Kidney (tissue), 14 donors: Measurements from ENCODE around the gene CNTN5. TPM values are rescaled to one million over a fixed set of nuclear protein-coding genes. Genes with fewer than 3 reads are reported as not detected.
A peak's percentile ranks its signal among the peaks of the same experiment; 100 is the strongest.

ENCODE experiments used
- DNase-seq, 5 donors: peaks; one replicate each; pipeline ENCODE4 v3.0.0-alpha.2; 2013 to 2020
- FAIRE-seq: peaks from 2 replicates; lab custom pipeline; 2012; peaks lifted over from hg19 to GRCh38; lab: Jason Lieb, UNC
- H3K27ac ChIP-seq, 2 donors: one replicate each; pipeline ENCODE4 v1.7.0; 2013; ENCODE audit warnings: low read depth in 2 of 2, low read length in 2 of 2, inconsistent platforms in 1 of 2
- H3K27me3 ChIP-seq: one replicate; pipeline ENCODE4 v1.7.1; 2013; ENCODE audit warnings: low read length, inconsistent platforms; ENCODE audit not compliant: control insufficient read depth, insufficient read depth
- H3K36me3 ChIP-seq, 3 donors: one replicate each; pipeline versions ENCODE4 v1.7.0 to v1.7.1; 2013; ENCODE audit warnings: low read length in 3 of 3, control low read depth in 1 of 3, inconsistent platforms in 1 of 3; ENCODE audit not compliant: insufficient read depth in 3 of 3, control insufficient read depth in 2 of 3
- H3K4me1 ChIP-seq, 3 donors: one replicate each; pipeline versions ENCODE4 v1.7.0 to v1.7.1; 2013; ENCODE audit warnings: low read length in 3 of 3, inconsistent platforms in 1 of 3, low read depth in 1 of 3; ENCODE audit not compliant: control insufficient read depth in 2 of 3, insufficient read depth in 2 of 3
- H3K4me3 ChIP-seq, 3 donors: one replicate each; pipeline versions ENCODE4 v1.7.0 to v1.8.1; 2013; ENCODE audit warnings: low read length in 3 of 3, control low read depth in 1 of 3, inconsistent platforms in 1 of 3
- H3K9ac ChIP-seq, 3 donors: one replicate each; pipeline versions ENCODE4 v1.7.0 to v1.7.1; 2013; ENCODE audit warnings: low read length in 3 of 3, control low read depth in 1 of 3, inconsistent platforms in 1 of 3
- H3K9me3 ChIP-seq, 3 donors: one replicate each; pipeline versions ENCODE4 v1.7.0 to v1.7.1; 2013; ENCODE audit warnings: low read length in 3 of 3, control low read depth in 1 of 3, inconsistent platforms in 1 of 3; ENCODE audit not compliant: control insufficient read depth in 2 of 3, insufficient read depth in 1 of 3
- intact Hi-C: fragments of 100-400 bp; cut with DNase I; formaldehyde crosslinking; loops from one replicate; pipeline ENCODE4 v1.11.1; 2022
- polyA plus RNA-seq: library from polyadenylated mRNA; stranded (reverse); fragments of 350-450 nt; fragmentation: Illumina TruSeq; extraction: RNeasy Lipid Tissue Mini Kit (QIAGEN cat#74804); gene quantifications from one replicate; pipeline ENCODE4 v1.2.3, GENCODE V29; 2014; ENCODE audit warnings: low read depth, low replicate concordance; ENCODE audit not compliant: insufficient read depth
- total RNA-seq: library from RNA; stranded (reverse); fragmentation: NEBNext Ultra II Directional; extraction: Animal tissue kit (Norgen Biotek cat#: 25700); gene quantifications from one replicate; pipeline ENCODE4 v1.2.1, GENCODE V29; 2021
- TF ChIP-seq, protein P1 (sequence below): IDR thresholded peaks from 3 replicates; pipeline ENCODE4 v1.5.1; 2012; ENCODE audit warnings: mild to moderate bottlenecking, moderate library complexity, borderline replicate concordance; ENCODE audit not compliant: insufficient read depth; ENCODE audit errors: extremely low read depth
- donor health status: control.
- donor health status: control.
- donor health status: control.
- donor health status: control.
- donor health status: control.
- donor health status: DM: yes; HTN: yes; CAD: no.
- donor health status: Normal renal cell carcinoma (clear cell type).

The CNTN5 gene
- total and polyA plus RNA-seq, 2 donors from 2014 or later = 0.11 to 0.66 TPM

DNA sequence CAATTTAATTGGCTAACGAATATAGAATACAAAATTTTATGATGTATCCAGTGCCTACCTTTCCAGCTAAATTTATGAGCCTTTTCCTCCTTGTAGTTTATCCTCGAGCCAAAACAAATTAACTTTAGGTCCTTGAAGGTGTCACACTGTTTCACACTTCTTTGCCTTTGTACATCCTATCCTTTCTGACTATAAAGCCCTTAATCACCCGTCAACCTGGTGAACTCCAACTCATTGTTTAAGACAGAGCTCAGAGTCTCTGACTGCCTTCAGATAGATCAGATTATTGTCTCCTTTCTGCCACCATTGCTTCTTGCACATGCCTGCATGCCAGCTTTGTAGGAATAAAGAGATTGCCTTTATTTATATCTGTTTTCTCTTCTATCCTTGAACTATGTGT, 58.8 kb downstream of the CNTN5 start:
- no peaks in the 10 kb centered on the region for H3K4me1 ChIP-seq
- no peak overlapping the region for H3K9ac ChIP-seq
- H3K27me3 ChIP-seq = no peaks in the 10 kb centered on the region
- no peak overlapping the region for H3K4me3 ChIP-seq
- H3K27ac ChIP-seq = no peak overlapping the region
- H3K36me3 ChIP-seq = no peaks in the 10 kb centered on the region
- DNase-seq (peak in 3 of 5 donors; percentile 18 to 79 (median 72)), FAIRE-seq (no peak)
- intact Hi-C loops = no loop called here
- H3K9me3 ChIP-seq = no peaks in the 10 kb centered on the region
- TF ChIP-seq, protein P1, sequence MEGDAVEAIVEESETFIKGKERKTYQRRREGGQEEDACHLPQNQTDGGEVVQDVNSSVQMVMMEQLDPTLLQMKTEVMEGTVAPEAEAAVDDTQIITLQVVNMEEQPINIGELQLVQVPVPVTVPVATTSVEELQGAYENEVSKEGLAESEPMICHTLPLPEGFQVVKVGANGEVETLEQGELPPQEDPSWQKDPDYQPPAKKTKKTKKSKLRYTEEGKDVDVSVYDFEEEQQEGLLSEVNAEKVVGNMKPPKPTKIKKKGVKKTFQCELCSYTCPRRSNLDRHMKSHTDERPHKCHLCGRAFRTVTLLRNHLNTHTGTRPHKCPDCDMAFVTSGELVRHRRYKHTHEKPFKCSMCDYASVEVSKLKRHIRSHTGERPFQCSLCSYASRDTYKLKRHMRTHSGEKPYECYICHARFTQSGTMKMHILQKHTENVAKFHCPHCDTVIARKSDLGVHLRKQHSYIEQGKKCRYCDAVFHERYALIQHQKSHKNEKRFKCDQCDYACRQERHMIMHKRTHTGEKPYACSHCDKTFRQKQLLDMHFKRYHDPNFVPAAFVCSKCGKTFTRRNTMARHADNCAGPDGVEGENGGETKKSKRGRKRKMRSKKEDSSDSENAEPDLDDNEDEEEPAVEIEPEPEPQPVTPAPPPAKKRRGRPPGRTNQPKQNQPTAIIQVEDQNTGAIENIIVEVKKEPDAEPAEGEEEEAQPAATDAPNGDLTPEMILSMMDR = no peak

DNA sequence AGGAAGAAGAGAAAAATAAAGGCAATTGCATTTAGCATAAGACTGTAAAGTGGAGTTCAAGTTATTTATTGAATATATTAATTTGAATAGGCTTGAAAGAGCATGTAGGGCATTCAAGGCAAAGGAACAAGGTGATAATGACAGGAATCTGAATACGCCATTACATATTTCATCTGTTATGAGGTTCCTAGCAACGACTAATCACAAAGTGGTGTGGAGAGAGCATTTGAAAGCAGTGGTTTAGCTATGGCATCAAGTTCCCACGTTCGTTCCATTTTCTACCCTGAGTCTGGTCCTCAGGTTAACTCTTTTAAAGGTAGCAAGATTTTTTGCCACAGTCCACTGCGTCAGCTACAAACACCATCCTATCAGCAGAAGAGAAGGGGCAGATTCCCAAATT, 59.4 kb downstream of the CNTN5 start:
- Histone ChIP-seq H3K36me3 (no peaks in the 10 kb centered on the region), H3K27ac (no peak overlapping the region), H3K27me3 (no peaks in the 10 kb centered on the region), H3K4me1 (no peaks in the 10 kb centered on the region), H3K4me3 (no peak overlapping the region), H3K9ac (no peak overlapping the region), H3K9me3 (no peaks in the 10 kb centered on the region)
- TF ChIP-seq, protein P1 = no peak
- intact Hi-C loops = no loop called here
- DNase-seq = no peak
- no peak for FAIRE-seq

DNA sequence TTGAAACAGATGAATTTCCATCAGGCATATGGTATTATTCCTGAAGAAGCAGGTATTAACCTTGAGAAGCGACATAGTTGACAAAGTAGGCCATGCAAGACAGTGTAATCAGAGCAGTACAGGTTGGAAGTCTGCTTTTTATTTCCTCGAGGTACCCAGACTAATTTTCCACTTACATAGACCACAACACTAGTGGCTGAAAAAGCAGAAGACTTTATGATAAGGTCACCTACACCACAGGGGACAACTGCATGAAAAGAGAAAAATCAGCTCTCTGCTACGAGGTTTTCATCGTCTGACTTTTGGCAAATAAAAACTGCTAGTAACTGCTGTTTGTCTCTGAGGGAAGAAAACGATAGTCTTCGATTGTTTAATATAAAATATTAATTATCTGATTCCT, 77.5 kb downstream of the CNTN5 start:
- FAIRE-seq (no peak), DNase-seq (no peak)
- Histone ChIP-seq H3K4me1 (peaks cover 0 to 2% (median 0%) of the 10 kb centered on the region in 3 donors), H3K9me3 (no peaks in the 10 kb centered on the region), H3K36me3 (no peaks in the 10 kb centered on the region), H3K4me3 (no peak overlapping the region), H3K27ac (no peak overlapping the region), H3K9ac (no peak overlapping the region), H3K27me3 (no peaks in the 10 kb centered on the region)
- intact Hi-C loops = no loop called here
- TF ChIP-seq, protein P1 = no peak

DNA sequence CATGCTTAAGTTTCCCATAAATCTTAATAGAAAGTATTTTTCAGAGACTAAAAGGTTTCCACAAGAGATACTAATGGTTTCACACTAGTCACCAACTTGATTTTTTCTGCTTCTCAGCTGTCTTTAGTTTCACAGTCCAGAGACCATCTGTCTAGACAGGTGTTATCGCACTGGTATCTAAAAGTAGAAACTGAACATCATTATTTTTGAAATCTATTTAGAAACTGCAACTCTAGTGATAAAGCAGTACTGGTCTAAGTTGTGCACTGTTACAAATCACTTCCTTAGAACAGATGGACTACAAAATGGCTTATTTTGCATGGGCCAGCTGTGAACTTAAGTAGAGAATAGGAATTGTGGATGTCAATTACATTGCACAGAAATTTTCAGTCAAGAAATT, 78.0 kb downstream of the CNTN5 start:
- no peak for DNase-seq
- intact Hi-C loops = no loop called here
- no peaks in the 10 kb centered on the region for H3K9me3 ChIP-seq
- no peak overlapping the region for H3K27ac ChIP-seq
- H3K4me3 ChIP-seq = no peak overlapping the region
- no peak overlapping the region for H3K9ac ChIP-seq
- H3K4me1 ChIP-seq = no peaks in the 10 kb centered on the region
- TF ChIP-seq, protein P1 = no peak
- no peaks in the 10 kb centered on the region for H3K36me3 ChIP-seq
- H3K27me3 ChIP-seq = no peaks in the 10 kb centered on the region
- FAIRE-seq = no peak
